Measurements from ENCODE around the gene CLRN2. TPM values are rescaled to one million over a fixed set of nuclear protein-coding genes. Genes with fewer than 3 reads are reported as not detected.
"Not testable (repeated sequence)": the region's sequence is repeated elsewhere in the genome, so short reads cannot be mapped to it uniquely, and the experiment has no call there.

CLRN2 gene
- total RNA-seq, 4 donors from 2014 or later, result not detected

- Histone ChIP-seq H3K4me3 (no peak overlapping the region), H3K27me3 (peaks cover 0 to 20% (median 0%) of the 10 kb centered on the region in 4 donors), H3K4me1 (no peaks in the 10 kb centered on the region), H3K36me3 (no peaks in the 10 kb centered on the region), H3K9me3 (no peaks in the 10 kb centered on the region), H3K27ac (no peak overlapping the region)
- TF ChIP-seq POLR2A (IDR thresholded peaks at IDR 0.05) (no peak), CTCF (IDR thresholded peaks at IDR 0.05) (no peak)
- intact Hi-C loops (cut with DNase I), result no loop called here
- DNase-seq, result no peak
- WGBS, 2 donors, result 56 to 79% methylated on average over 4 to 5 of the region's 8 CpGs
Measured at GRCh38 chr4:17531538-17532285, 16.7 kb downstream of the CLRN2 start.

DNA sequence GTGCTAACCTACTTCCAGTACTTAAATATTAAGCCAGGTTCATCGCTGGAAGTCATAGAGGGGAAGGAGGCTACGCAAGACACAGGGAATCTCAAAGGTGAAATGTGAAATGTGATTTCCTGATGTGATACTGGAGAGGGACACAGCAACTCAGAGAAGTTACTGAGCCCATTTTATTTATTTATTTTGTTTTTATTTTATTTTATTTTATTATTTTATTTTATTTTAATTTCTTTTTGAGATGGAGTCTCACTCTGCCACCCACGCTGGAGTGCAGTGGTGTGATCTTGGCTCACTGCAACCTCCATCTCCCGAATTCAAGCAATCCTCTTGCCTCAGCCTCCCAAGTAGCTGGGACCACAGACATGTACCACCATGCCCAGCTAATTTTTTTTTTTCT, 19.7 kb downstream of the CLRN2 start:
- no peak for DNase-seq
- H3K27me3 ChIP-seq, result peaks cover 0 to 8% (median 0%) of the 10 kb centered on the region in 4 donors
- intact Hi-C loops (cut with DNase I), result no loop called here
- TF ChIP-seq POLR2A (IDR thresholded peaks at IDR 0.05) (no peak), CTCF (IDR thresholded peaks at IDR 0.05) (no peak)
- H3K4me1 ChIP-seq, result no peaks in the 10 kb centered on the region
- H3K4me3 ChIP-seq, result no peak overlapping the region
- 86 to 96% methylated on average over 4 of the region's 4 CpGs for WGBS, 2 donors
- H3K36me3 ChIP-seq, result no peaks in the 10 kb centered on the region
- H3K27ac ChIP-seq, result no peak overlapping the region
- no peaks in the 10 kb centered on the region for H3K9me3 ChIP-seq

DNA sequence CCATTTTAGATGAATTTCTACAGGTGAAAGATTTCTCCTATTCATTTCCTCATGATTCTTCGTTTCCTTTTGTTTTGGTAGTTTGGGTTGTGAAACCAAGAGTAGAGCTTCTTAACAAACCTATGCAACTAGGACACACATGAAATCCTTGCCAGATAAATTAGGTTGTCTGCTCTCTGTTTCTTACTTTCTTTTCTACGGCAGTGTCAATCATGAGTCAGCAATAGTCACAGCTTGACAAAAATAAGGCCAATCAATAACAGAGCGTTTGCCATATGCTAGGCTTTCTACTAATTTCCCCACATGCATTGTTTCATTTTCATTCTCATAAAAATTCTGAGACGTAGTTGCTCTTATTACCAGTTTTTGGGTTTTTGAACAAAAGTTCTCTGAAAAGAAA, 20.3 kb downstream of the CLRN2 start:
- Histone ChIP-seq H3K36me3 (no peaks in the 10 kb centered on the region), H3K9me3 (no peaks in the 10 kb centered on the region), H3K27me3 (peaks cover 0 to 8% (median 0%) of the 10 kb centered on the region in 4 donors), H3K4me3 (no peak overlapping the region), H3K4me1 (no peaks in the 10 kb centered on the region), H3K27ac (no peak overlapping the region)
- DNase-seq, result no peak
- intact Hi-C loops (cut with DNase I), result no loop called here
- 60% methylated on average over 4 of the region's 4 CpGs for WGBS, 2 donors
- no peak for TF ChIP-seq CTCF (IDR thresholded peaks at IDR 0.05)
- no peak for TF ChIP-seq POLR2A (IDR thresholded peaks at IDR 0.05)

DNA sequence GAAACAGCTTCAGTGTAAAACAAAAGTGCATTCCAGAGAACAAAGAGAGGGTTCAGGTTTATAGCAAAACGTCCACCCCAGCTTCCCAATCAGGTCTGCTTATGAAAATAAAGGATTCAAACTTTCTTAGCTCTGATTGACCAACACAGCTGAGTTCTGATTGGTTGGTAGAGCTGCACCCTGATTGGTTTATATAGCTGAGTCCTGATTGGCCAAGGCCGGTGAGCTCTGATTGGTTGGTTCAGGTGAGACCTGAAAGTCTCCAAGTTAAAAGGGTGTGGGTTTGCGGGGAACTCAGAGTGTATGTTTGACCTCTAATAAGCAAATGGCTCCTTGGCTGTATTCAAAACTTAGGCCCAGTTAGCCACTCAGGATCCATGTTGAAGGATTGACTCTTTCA, 20.9 kb downstream of the CLRN2 start:
- intact Hi-C loops (cut with DNase I), result no loop called here
- Histone ChIP-seq H3K27me3 (peaks cover 0 to 7% (median 0%) of the 10 kb centered on the region in 4 donors), H3K36me3 (no peaks in the 10 kb centered on the region), H3K27ac (no peak overlapping the region), H3K9me3 (no peaks in the 10 kb centered on the region), H3K4me3 (no peak overlapping the region), H3K4me1 (no peaks in the 10 kb centered on the region)
- 65 to 72% methylated on average over 3 of the region's 3 CpGs for WGBS, 2 donors
- no peak for DNase-seq
- TF ChIP-seq CTCF (IDR thresholded peaks at IDR 0.05), result no peak
- TF ChIP-seq POLR2A (IDR thresholded peaks at IDR 0.05), result no peak

GRCh38 chr4:17537060-17537459, 22.1 kb downstream of the CLRN2 start:
- H3K4me1 ChIP-seq; H3K27me3 ChIP-seq; H3K27ac ChIP-seq; intact Hi-C loops (cut with DNase I); H3K36me3 ChIP-seq; DNase-seq; H3K4me3 ChIP-seq; H3K9me3 ChIP-seq: not testable (repeated sequence)
- 79 to 84% methylated on average over 3 to 6 of the region's 6 CpGs for WGBS, 2 donors
